Spleen (tissue), 11 donors: ENCODE measurements around the gene DSG4. TPM values are rescaled to one million over a fixed set of nuclear protein-coding genes. Genes with fewer than 3 reads are reported as not detected.

ENCODE experiments used
- DNase-seq: peaks from one replicate; pipeline ENCODE4 v3.0.0-alpha.2; 2020
- H3K27ac ChIP-seq, 8 donors: fragments of 200-600 bp; sonication (generic) in 7 of 8; 1 replicate in 4 of 8; 2 replicates in 4 of 8; pipeline versions ENCODE4 v1.5.0 to v1.8.0; 2016 to 2021; ENCODE audit warnings: inconsistent platforms in 4 of 8, mild to moderate bottlenecking in 4 of 8, moderate library complexity in 1 of 8
- H3K27me3 ChIP-seq, 7 donors: fragments of 200-600 bp; sonication (generic) in 6 of 7; replicated peaks in 1 of 7; 1 replicate in 4 of 7; 2 replicates in 3 of 7; pipeline versions ENCODE4 v1.5.0 to v1.8.0; 2016 to 2021; ENCODE audit warnings: inconsistent platforms in 3 of 7, mild to moderate bottlenecking in 1 of 7
- H3K36me3 ChIP-seq, 6 donors: fragments of 200-600 bp; sonication (generic) in 5 of 6; 1 replicate in 4 of 6; 2 replicates in 2 of 6; pipeline versions ENCODE4 v1.5.0 to v1.8.0; 2016 to 2021; ENCODE audit warnings: inconsistent platforms in 2 of 6
- H3K4me1 ChIP-seq, 6 donors: fragments of 200-600 bp; sonication (generic) in 5 of 6; 1 replicate in 3 of 6; 2 replicates in 3 of 6; pipeline versions ENCODE4 v1.5.0 to v1.8.0; 2016 to 2021; ENCODE audit warnings: inconsistent platforms in 3 of 6
- H3K4me3 ChIP-seq, 8 donors: fragments of 200-600 bp; sonication (generic) in 7 of 8; 1 replicate in 4 of 8; 2 replicates in 4 of 8; pipeline versions ENCODE4 v1.5.0 to v1.8.0; 2016 to 2021; ENCODE audit warnings: inconsistent platforms in 4 of 8, mild to moderate bottlenecking in 4 of 8, moderate library complexity in 2 of 8
- H3K9me3 ChIP-seq, 8 donors: fragments of 200-600 bp; sonication (generic) in 7 of 8; 1 replicate in 4 of 8; 2 replicates in 4 of 8; pipeline versions ENCODE4 v1.5.0 to v1.8.0; 2016 to 2021; ENCODE audit warnings: inconsistent platforms in 4 of 8
- CTCF ChIP-seq, 11 experiments: fragments of 200-600 bp in 7 of 11; fragments of 450-650 bp in 4 of 11; sonication (generic) in 4 of 11; IDR thresholded peaks in 8 of 11; conservative IDR thresholded peaks in 3 of 11; 1 replicate in 7 of 11; 2 replicates in 4 of 11; pipeline versions ENCODE4 v1.4.0 to v1.8.0; 2016 to 2021; ENCODE audit warnings: antibody characterized with exemption in 11 of 11, inconsistent platforms in 4 of 11, mild to moderate bottlenecking in 1 of 11
- POLR2A ChIP-seq, 3 donors: fragments of 450-650 bp; IDR thresholded peaks; one replicate each; pipeline ENCODE4 v1.5.1; 2017; ENCODE audit warnings: antibody characterized with exemption in 3 of 3, mild to moderate bottlenecking in 1 of 3
- POLR2AphosphoS5 ChIP-seq, 3 donors: sonication (generic); formaldehyde crosslinking; IDR thresholded peaks; one replicate each; pipeline ENCODE4 v1.5.1; 2017; ENCODE audit warnings: antibody characterized with exemption in 3 of 3
- WGBS, 5 donors: extraction: QIAGEN DNeasy Blood & Tissue Kit in 3 of 5; methylation state at CpG; one replicate each; pipeline versions ENCODE4 v1.1.5 to v1.1.7; 2013 to 2018; 5-methylcytosine and 5-hydroxymethylcytosine counted together
- intact Hi-C: fragments of 100-400 bp; cut with DNase I; formaldehyde crosslinking; loops from one replicate; pipeline ENCODE4 v1.15.0; 2023; ENCODE audit warnings: low total_unique reads
- polyA plus RNA-seq, 3 donors: library from polyadenylated mRNA; stranded (reverse); fragments of 200-250 nt; gene quantifications; one replicate each; pipeline ENCODE4 v1.2.1, GENCODE V29; 2013
- total RNA-seq, 7 donors: library from RNA; depleted of rRNA in 3 of 7; stranded (reverse); fragments of >200 nt in 3 of 7; fragmentation: NEBNext Ultra II Directional in 4 of 7; extraction: Animal tissue kit (Norgen Biotek cat#: 25700) in 4 of 7; gene quantifications; one replicate each; pipeline versions ENCODE4 v1.1.0 to v1.2.1, GENCODE V29; 2016 to 2021
- donor health status: healthy with polysubstance abuse.
- donor health status: DM: no; HTN: no; CAD: no; lungs with moderate emphysema.
- donor health status: DM: no; HTN: no; CAD: no.
- donor health status: Bipolar disorder and iron deficiency.
- donor health status: healthy.
- donor health status: DM: no; HTN: no; CAD: no.
- donor health status: DM: yes; HTN: yes; CAD: no.

The DSG4 gene
- total and polyA plus RNA-seq, 10 donors = not detected

- intact Hi-C loops = no loop called here
- Histone ChIP-seq H3K27me3 (no peaks in the 10 kb centered on the region), H3K4me3 (no peak overlapping the region), H3K4me1 (no peaks in the 10 kb centered on the region), H3K9me3 (peaks cover 0 to 18% (median 0%) of the 10 kb centered on the region in 8 donors), H3K36me3 (no peaks in the 10 kb centered on the region), H3K27ac (no peak overlapping the region)
- WGBS, 5 donors = 72 to 87% (median 80%) methylated on average over 3 of the region's 3 CpGs
- no peak for DNase-seq
- TF ChIP-seq POLR2AphosphoS5 (IDR thresholded peaks at IDR 0.05) (no peak), CTCF (IDR thresholded peaks at IDR 0.05 in 8 of 11, conservative IDR thresholded peaks at IDR 0.05 in 3 of 11) (no peak), POLR2A (IDR thresholded peaks at IDR 0.05) (no peak)
Observed at GRCh38 chr18:31407649-31408048, 31.1 kb downstream of the DSG4 start.

GRCh38 chr18:31409276-31409675, 32.7 kb downstream of the DSG4 start:
- no peak for TF ChIP-seq POLR2A (IDR thresholded peaks at IDR 0.05)
- TF ChIP-seq POLR2AphosphoS5 (IDR thresholded peaks at IDR 0.05) = no peak
- no peak for TF ChIP-seq CTCF (IDR thresholded peaks at IDR 0.05 in 8 of 11, conservative IDR thresholded peaks at IDR 0.05 in 3 of 11)
- Histone ChIP-seq H3K27ac (no peak overlapping the region), H3K27me3 (no peaks in the 10 kb centered on the region), H3K9me3 (peaks cover 0 to 21% (median 0%) of the 10 kb centered on the region in 8 donors), H3K4me1 (no peaks in the 10 kb centered on the region), H3K36me3 (no peaks in the 10 kb centered on the region), H3K4me3 (no peak overlapping the region)
- no peak for DNase-seq
- WGBS, 5 donors = 68 to 80% (median 72%) methylated on average over 4 of the region's 4 CpGs
- intact Hi-C loops = no loop called here

- no peaks in the 10 kb centered on the region for H3K4me1 ChIP-seq
- no peak overlapping the region for H3K4me3 ChIP-seq
- H3K27ac ChIP-seq = no peak overlapping the region
- H3K36me3 ChIP-seq = no peaks in the 10 kb centered on the region
- intact Hi-C loops = no loop called here
- 66 to 81% (median 71%) methylated on average over 37 of the region's 37 CpGs for WGBS, 5 donors
- TF ChIP-seq POLR2A (IDR thresholded peaks at IDR 0.05) (no peak), POLR2AphosphoS5 (IDR thresholded peaks at IDR 0.05) (no peak), CTCF (IDR thresholded peaks at IDR 0.05 in 8 of 11, conservative IDR thresholded peaks at IDR 0.05 in 3 of 11) (no peak)
- peaks cover 0 to 26% (median 4%) of the 10 kb centered on the region in 8 donors for H3K9me3 ChIP-seq
- DNase-seq = no peak
- no peaks in the 10 kb centered on the region for H3K27me3 ChIP-seq
Observed at GRCh38 chr18:31410716-31411483, 34.3 kb downstream of the DSG4 start.

GRCh38 chr18:31413137-31413536, 36.6 kb downstream of the DSG4 start:
- Histone ChIP-seq H3K4me1 (no peaks in the 10 kb centered on the region), H3K9me3 (peaks cover 0 to 33% (median 6%) of the 10 kb centered on the region in 8 donors), H3K27ac (no peak overlapping the region), H3K27me3 (no peaks in the 10 kb centered on the region), H3K4me3 (no peak overlapping the region), H3K36me3 (no peaks in the 10 kb centered on the region)
- no peak for TF ChIP-seq POLR2AphosphoS5 (IDR thresholded peaks at IDR 0.05)
- TF ChIP-seq CTCF (IDR thresholded peaks at IDR 0.05 in 8 of 11, conservative IDR thresholded peaks at IDR 0.05 in 3 of 11) = no peak
- TF ChIP-seq POLR2A (IDR thresholded peaks at IDR 0.05) = no peak
- intact Hi-C loops = no loop called here
- 86 to 92% (median 90%) methylated on average over 6 of the region's 6 CpGs for WGBS, 5 donors
- DNase-seq = no peak
